ENCODE measurements around the gene NAA38.
"Not testable (repeated sequence)": the region's sequence is repeated elsewhere in the genome, so short reads cannot be mapped to it uniquely, and the experiment has no call there.

Gene NAA38

GRCh38 chr17:7881276-7882054, 24.1 kb upstream of the NAA38 start:
- no peak for DNase-seq

GRCh38 chr17:7880076-7880868, 22.9 kb upstream of the NAA38 start:
- no peak for DNase-seq

DNA sequence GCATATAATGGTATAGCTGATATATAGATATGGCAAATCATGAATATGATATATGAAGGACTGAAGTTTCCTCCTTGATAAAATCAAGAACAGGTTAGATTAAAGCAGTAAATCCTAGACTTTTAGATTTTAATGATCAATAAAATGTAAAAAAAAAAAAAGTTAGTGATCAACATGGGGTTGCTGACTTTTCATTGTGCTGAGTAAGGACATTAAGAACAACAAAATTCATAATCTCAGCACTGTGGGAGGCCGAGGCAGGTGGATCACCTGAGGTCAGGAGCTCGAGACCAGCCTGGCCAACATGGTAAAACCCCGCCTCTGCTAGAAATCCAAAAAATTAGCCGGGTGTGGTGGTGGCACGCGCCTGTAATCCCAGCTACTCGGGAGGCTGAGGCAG, 20.9 kb upstream of the NAA38 start:
- DNase-seq: no peak

GRCh38 chr17:7875804-7876370, 18.5 kb upstream of the NAA38 start:
- no peak for DNase-seq

GRCh38 chr17:7873051-7873450, 15.7 kb upstream of the NAA38 start:
- DNase-seq: no peak

GRCh38 chr17:7867881-7868329, 10.5 kb upstream of the NAA38 start:
- no peak for DNase-seq

DNA sequence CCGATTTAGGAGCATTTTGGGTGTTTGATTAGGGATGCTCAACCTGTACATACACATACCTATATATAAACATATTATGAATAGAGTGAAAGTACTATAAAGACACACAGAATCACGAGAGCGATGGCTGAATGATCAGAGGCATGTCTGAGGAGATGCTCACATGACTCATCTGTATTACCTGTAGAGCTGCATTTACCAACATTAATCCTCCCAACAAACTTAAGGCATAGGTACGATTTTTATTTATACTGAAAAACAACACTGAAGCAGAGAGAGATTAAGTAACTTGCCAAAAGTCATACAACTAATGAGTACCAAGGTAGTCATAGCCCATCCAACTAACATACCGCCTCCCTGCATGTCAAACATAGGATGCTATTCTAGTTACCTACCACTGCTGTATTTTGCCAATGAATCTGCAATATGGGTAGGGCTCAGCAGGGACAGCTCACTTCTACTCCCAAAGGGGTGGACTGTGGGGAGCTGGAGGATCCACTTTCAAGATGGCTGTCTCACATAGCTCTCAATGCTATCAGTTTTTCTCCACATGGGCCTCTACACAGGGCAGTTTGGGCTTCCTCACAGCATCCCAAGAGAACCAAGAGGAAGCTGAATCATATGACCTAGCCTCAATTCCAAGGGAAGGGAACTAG, 7.8 kb upstream of the NAA38 start:
- DNase-seq: no peak

DNA sequence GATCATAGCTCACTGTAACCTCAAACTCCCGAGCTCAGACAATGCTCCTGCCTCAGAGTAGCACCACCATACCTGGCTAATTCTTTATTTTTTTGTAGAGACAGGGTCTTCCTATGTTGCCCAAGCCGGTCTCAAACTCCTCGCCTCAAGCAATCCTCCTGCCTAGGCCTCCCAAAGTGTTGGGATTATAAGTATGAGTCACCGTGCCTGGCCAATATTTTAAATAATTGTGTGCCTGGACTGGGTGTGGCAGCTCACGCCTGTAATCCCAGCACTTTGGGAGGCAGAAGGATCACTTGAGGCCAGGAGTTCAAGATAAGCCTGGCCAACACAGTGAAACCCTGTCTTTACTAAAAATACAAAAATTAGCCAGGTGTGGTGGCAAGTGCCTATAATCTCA, 7.0 kb upstream of the NAA38 start:
- DNase-seq: not testable (repeated sequence)

DNA sequence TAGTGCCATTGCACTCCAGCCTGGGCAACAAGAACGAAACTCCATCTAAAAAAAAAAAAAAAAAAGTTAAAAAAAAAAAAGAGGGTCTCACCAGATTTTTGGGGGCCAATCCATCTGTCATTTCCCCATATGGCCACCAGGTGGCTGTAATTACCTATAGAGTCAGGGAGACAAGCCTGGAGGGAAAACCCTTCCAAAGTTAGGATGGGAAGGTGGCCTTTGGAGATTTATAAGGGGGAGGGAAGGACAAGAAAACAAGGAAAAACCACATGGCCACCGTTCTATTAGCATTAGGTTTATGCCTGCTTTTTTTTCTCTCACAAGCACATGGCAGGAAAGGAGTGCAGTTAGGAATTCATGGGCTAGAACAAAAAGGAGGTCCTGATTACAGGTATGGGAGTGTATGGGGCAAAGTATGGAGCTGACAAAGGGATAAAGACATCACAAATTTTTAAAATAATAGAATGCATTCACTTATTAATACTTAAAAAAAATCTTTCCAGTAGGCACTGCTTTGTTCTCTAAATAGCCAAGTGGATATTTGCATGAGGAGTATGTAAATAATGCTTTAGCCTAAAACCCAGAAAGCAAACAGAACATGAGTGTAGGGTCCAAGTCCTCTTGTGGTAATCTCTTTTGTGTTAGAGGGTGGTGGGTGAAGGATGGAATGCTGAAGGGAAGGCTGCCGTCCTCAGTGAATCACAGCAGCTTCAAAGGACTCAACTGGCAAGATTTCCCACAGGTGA, 5.5 kb upstream of the NAA38 start:
- peak; percentile 45 for DNase-seq

GRCh38 chr17:7859028-7859427, 1.7 kb upstream of the NAA38 start:
- DNase-seq: no peak

DNA sequence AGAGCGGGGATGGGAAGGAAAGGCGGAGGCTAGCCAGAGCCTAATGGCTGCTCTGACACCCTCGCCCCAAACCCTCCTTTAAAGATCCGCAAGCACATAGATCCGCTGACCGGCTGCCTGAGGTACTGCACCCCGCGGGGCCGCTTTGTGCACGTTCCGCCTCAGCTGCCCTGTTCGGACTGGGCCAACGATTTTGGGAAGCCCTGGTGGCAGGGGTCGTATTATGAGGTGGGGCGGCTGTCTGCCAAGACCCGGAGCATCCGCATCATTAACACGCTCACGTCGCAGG, 1.1 kb upstream of the NAA38 start:
- DNase-seq: peak; percentile 58

- DNase-seq: peak; percentile 86
Observed at GRCh38 chr17:7857713-7858521, 558 bp upstream of the NAA38 start, which contains the start of gene CYB5D1. Gene CYB5D1 (plus strand): TSS chr17:7858003. CDS start chr17:7858135, 132 bp downstream.

DNA sequence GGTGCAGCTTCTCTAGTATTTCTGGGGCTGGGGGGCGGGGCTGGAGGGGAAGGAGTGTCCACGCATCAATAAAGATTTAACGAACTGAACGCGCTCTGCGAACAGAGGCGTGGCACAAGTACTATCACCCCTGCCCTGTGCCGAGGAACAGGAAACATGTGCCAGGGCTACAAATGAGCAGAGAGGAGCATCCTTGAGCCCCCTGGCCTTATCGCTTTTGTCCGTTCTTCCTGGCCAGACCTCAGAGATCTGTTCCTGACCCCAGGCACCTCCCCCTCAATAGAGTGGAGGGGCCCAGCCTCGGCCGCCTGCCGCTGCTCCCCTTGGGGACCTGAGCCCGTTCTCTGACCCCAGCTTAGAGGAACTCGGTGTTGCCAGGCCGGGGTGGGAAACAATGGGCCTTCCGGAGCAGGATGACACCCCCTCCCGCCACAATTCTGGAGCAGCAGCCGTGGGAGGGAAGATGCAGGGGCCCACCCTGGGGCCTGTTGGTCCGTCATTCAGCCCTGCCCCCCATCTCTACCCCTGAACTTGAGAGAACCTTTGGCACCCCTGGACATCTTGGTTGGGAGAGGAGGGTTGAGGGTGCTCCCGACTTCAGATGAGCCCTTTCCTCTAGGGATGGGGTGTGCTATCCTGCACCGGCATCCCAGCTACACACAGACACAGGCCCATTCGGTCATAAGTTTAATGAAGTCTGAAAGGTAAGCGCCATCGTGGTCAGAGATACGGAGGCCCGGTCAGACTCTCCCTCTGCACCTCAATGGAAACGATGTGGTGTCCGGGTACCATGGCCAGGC, 1.1 kb downstream of the NAA38 start:
- DNase-seq: peak; percentile 48

DNA sequence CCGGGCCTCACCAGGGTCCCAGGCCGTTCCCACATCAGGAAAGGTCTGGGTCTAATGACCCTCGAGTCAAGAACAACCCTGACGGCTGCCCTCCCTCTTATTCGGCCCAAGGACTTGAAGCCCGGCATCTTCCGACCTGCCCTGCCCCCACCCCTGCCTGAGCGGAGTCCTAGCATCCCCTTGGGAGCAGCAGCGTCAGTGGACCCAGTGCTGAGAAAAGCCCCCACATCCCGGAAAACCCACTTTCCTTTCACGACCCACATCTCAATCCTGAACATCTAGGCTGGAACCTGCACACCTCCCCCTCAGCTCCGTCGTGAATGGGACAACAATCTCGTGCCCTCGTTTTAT, 1.7 kb downstream of the NAA38 start:
- no peak for DNase-seq

DNA sequence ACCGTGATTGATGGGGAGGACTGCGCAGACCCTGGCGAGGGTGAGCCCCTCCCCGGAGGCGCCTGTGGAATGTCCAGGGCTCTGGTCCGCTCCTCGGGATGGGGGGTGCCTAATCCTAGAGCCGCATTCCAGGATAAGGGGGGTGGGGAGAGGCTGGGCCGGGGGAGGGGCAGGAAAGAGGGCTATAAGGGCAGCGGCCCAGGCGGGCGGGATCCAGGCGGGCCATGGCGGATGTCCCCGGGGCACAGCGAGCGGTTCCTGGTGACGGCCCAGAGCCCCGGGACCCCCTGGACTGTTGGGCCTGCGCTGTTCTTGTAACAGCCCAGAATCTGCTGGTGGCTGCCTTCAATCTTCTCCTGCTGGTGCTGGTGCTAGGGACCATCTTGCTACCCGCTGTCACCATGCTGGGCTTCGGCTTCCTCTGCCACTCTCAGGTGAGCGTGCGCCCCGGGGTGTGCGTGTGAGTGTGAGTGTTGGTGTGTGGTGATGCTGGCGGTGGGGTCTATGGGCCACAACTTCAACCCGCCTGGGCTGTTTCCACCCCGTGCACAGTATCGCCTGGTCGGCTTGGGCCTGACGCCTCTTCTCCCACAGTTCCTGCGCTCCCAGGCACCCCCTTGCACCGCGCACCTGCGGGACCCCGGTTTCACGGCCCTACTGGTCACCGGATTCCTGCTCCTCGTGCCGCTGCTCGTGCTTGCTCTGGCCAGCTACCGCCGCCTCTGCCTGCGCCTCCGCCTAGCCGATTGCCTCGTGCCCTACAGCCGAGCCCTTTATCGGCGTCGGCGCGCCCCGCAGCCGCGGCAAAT, 2.3 kb downstream of the NAA38 start, which contains the start of gene TMEM88:
Gene TMEM88, plus strand, starts transcription at position 216 of the 809 bp plus-strand sequence. Its CDS starts 9 bp downstream, at position 225.
- no peak for DNase-seq

- no peak for DNase-seq
Observed at GRCh38 chr17:7854078-7854777, 3.1 kb downstream of the NAA38 start.

- no peak for DNase-seq
Observed at GRCh38 chr17:7853691-7854038, 3.7 kb downstream of the NAA38 start.

DNA sequence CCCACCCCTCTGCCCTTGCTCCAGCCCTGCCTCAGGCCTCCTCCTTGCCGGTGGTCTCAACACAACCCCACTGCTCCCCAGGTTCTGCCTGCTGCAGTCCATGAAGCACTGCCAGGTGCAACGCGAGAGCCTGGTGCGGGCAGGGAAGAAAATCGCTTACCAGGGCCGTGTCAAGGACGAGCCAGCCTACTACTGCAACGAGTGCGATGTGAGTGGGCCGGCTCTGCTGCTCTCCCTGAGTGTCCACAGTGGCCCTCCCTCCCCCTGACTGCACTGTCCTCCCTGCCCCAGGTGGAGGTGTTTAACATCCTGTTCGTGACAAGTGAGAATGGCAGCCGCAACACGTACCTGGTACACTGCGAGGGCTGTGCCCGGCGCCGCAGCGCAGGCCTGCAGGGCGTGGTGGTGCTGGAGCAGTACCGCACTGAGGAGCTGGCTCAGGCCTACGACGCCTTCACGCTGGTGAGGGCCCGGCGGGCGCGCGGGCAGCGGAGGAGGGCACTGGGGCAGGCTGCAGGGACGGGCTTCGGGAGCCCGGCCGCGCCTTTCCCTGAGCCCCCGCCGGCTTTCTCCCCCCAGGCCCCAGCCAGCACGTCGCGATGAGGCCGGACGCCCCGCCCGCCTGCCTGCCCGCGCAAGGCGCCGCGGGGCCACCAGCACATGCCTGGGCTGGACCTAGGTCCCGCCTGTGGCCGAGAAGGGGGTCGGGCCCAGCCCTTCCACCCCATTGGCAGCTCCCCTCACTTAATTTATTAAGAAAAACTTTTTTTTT, 4.3 kb downstream of the NAA38 start:
- no peak for DNase-seq

GRCh38 chr17:7852262-7852670, 5.1 kb downstream of the NAA38 start:
- DNase-seq: no peak

All from activated naive CD4-positive, alpha-beta T cell treated with anti-CD3 and anti-CD28 coated beads, Interleukin-2, amount 50 U/mL, for 16 hours (primary cell).